K562 (cell line): Measurements from ENCODE around the gene PAQR8. TPM values are rescaled to one million over a fixed set of nuclear protein-coding genes. Genes with fewer than 3 reads are reported as not detected.

ENCODE experiments used
- ATF1 ChIP-seq, 2 experiments: fragments of 450-650 bp in 1 of 2; IDR thresholded peaks; 2 replicates each; pipeline ENCODE4 v1.6.1; 2016; ENCODE audit warnings: missing compliant biosample characterization in 1 of 2, missing genetic modification characterization in 1 of 2
- CCAR2 ChIP-seq: fragments of 200-400 bp; formaldehyde crosslinking; IDR thresholded peaks from 2 replicates; pipeline ENCODE4 v1.6.1; 2017; ENCODE audit warnings: mild to moderate bottlenecking, low read depth, low read length
- EHMT2 ChIP-seq: fragments of 450-650 bp; IDR thresholded peaks from 2 replicates; pipeline ENCODE4 v1.6.1; 2018; ENCODE audit warnings: antibody characterized with exemption
- ELF1 ChIP-seq: fragments of 200-800 bp; sonication (Bioruptor generic); IDR thresholded peaks from 2 replicates; pipeline ENCODE4 v1.6.1; 2016; ENCODE audit warnings: missing genetic modification characterization, missing compliant biosample characterization
- JUN ChIP-seq, 2 experiments: sonication (generic) in 1 of 2; formaldehyde crosslinking in 1 of 2; IDR thresholded peaks; 2 replicates each; pipeline versions ENCODE4 v1.6.1 to v1.8.0; 2012 to 2022; ENCODE audit warnings: borderline replicate concordance in 2 of 2, mild to moderate bottlenecking in 2 of 2, improper control_type of control experiment in 1 of 2, low read depth in 1 of 2, low read length in 1 of 2, missing genetic modification reagents in 1 of 2
- NEUROD1 ChIP-seq: fragments of 150-350 bp; IDR thresholded peaks from 2 replicates; pipeline ENCODE4 v1.6.1; 2014; ENCODE audit warnings: borderline replicate concordance, low read length, low read depth; ENCODE audit not compliant: partially characterized antibody
- RBM22 ChIP-seq: fragments of 200-400 bp; formaldehyde crosslinking; IDR thresholded peaks from 2 replicates; pipeline ENCODE4 v1.6.1; 2018; ENCODE audit warnings: low read length, low read depth; ENCODE audit not compliant: poor library complexity, severe bottlenecking
- RBM25 ChIP-seq: fragments of 200-400 bp; formaldehyde crosslinking; IDR thresholded peaks from 2 replicates; pipeline ENCODE4 v1.6.1; 2018; ENCODE audit warnings: low read length, low read depth, moderate library complexity; ENCODE audit not compliant: severe bottlenecking
- RUNX1 ChIP-seq: sonication (generic); IDR thresholded peaks from 2 replicates; pipeline ENCODE4 v1.6.1; 2016; ENCODE audit warnings: antibody characterized with exemption, low read depth
- SMARCA4 ChIP-seq: fragments of 450-650 bp; IDR thresholded peaks from 2 replicates; pipeline ENCODE4 v1.6.1; 2016
- TBP ChIP-seq: optimal IDR thresholded peaks from 2 replicates; pipeline ENCODE3; 2011; ENCODE audit warnings: low read depth, low read length, improper control_type of control experiment
- TEAD1 ChIP-seq, 2 experiments: fragments of 450-650 bp in 1 of 2; sonication (generic) in 1 of 2; formaldehyde crosslinking; IDR thresholded peaks; 2 replicates each; pipeline versions ENCODE4 v1.4.0 to v1.8.0; 2020 to 2022; ENCODE audit warnings: mild to moderate bottlenecking in 2 of 2, missing genetic modification reagents in 1 of 2
- polyA plus RNA-seq, 8 experiments: library from polyadenylated mRNA; depleted of rRNA in 4 of 8; stranded (reverse) in 5 of 8; unstranded in 3 of 8; fragments of >200 nt; fragmentation: Nextera tagmentation in 2 of 8; fragmentation: Illumina TruSeq in 1 of 8; extraction: Ambion mirVana in 2 of 8; extraction: Trizol in 1 of 8; gene quantifications; 2 replicates each; pipeline versions ENCODE4 v1.2.1 to v1.2.3, GENCODE V29; 2011 to 2014; ENCODE audit warnings: inconsistent platforms in 1 of 8, missing spikeins in 1 of 8
- total RNA-seq, 7 experiments: library from RNA; depleted of rRNA in 6 of 7; stranded (reverse); fragments of >200 nt in 6 of 7; fragmentation: Illumina TruSeq in 2 of 7; extraction: Trizol in 2 of 7; gene quantifications; 2 replicates each; pipeline versions ENCODE4 v1.2.1 to v1.2.3, GENCODE V29; 2011 to 2021; ENCODE audit warnings: low replicate concordance in 1 of 7
- TF ChIP-seq, protein P1 (sequence below): fragments of 250-450 bp; sonication (Bioruptor Pico); IDR thresholded peaks from 2 replicates; pipeline ENCODE4 v1.5.0; 2021
- TF ChIP-seq, protein P2 (sequence below): fragments of 250-450 bp; sonication (Bioruptor Pico); IDR thresholded peaks from 2 replicates; pipeline ENCODE4 v1.5.0; 2021; ENCODE audit warnings: mild to moderate bottlenecking, borderline replicate concordance
- TF ChIP-seq, protein P3 (sequence below), 2 experiments: IDR thresholded peaks; 2 replicates each; pipeline ENCODE4 v1.6.1; 2011; ENCODE audit warnings: borderline replicate concordance in 1 of 2, control low read depth in 1 of 2, low read depth in 1 of 2, low read length in 1 of 2, mild to moderate bottlenecking in 1 of 2, mixed read lengths in 1 of 2, moderate library complexity in 1 of 2; ENCODE audit not compliant: insufficient read depth in 1 of 2, insufficient read length in 1 of 2, poor library complexity in 1 of 2, severe bottlenecking in 1 of 2; ENCODE audit errors: extremely low read depth in 1 of 2
- TF ChIP-seq, protein P4 (sequence below): fragments of 450-650 bp; IDR thresholded peaks from 2 replicates; pipeline ENCODE4 v1.6.1; 2014; ENCODE audit warnings: low read depth, mild to moderate bottlenecking, moderate library complexity, borderline replicate concordance

The PAQR8 gene
- total and polyA plus RNA-seq, 9 of the 15 experiments (the other 6 are each of a cell fraction or from before 2014, with no cell fraction given), result 1.4 to 10.2 (median 3.5) TPM

DNA sequence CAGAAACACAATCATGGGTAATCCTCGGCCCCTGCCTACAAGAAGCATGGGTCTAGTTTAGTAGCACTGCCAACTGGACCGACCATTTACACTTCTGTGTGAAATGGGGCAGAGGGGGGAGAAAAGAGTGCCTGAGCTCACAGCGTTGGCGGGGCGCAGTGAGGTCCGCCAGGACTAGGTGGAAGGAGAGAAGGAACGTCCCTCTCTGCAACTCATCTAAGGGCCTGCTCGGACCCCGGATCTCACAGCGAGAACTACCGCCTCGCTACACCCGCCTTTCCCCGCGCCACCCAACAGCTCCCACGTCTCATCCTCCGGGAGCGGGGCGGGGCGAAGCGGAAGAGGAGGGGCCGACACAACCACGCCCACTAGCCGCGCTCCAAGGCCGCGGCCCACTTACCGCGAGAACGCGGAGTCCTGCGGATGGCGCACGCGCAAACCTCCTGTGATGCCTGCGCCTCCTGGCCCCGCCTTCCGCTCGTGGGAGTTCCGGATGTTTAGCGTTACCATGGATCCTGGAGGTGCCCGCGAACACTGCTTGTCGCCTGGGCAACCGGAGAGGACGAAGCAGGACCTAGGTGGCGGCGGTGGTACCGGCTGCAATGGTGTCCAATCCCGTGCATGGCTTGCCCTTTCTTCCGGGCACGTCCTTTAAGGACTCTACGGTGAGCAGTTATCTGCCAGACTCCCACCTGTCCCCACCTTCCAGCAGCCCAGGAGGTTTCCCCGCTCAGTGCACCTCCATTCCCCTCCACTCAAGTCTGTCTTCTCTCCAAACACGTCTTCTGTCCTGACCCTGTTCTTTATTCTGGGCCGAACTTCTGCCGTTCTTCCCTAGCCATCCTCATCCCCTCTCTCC is 58.1 kb downstream of the PAQR8 start, which contains the start of gene EFHC1 (continued):
- TF ChIP-seq JUN (IDR thresholded peaks at IDR 0.05; ENCODE audit: borderline replicate concordance, low read depth, low read length), result peak; percentile 12; the same call in 1 of the 2 replicates
- TF ChIP-seq JUN (CRISPR knock-in tag; IDR thresholded peaks at IDR 0.05; ENCODE audit: borderline replicate concordance), result no peak
- peak; percentile 87 for TF ChIP-seq NEUROD1
- TF ChIP-seq RBM25, result peak; percentile 97
- peak; percentile 99 for TF ChIP-seq RBM22
- no peak for TF ChIP-seq CCAR2
- TF ChIP-seq, protein P1, sequence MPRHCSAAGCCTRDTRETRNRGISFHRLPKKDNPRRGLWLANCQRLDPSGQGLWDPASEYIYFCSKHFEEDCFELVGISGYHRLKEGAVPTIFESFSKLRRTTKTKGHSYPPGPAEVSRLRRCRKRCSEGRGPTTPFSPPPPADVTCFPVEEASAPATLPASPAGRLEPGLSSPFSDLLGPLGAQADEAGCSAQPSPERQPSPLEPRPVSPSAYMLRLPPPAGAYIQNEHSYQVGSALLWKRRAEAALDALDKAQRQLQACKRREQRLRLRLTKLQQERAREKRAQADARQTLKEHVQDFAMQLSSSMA (CRISPR knock-in tag), result peak; percentile 41; the same call in 1 of the 2 replicates
- TF ChIP-seq, protein P2, sequence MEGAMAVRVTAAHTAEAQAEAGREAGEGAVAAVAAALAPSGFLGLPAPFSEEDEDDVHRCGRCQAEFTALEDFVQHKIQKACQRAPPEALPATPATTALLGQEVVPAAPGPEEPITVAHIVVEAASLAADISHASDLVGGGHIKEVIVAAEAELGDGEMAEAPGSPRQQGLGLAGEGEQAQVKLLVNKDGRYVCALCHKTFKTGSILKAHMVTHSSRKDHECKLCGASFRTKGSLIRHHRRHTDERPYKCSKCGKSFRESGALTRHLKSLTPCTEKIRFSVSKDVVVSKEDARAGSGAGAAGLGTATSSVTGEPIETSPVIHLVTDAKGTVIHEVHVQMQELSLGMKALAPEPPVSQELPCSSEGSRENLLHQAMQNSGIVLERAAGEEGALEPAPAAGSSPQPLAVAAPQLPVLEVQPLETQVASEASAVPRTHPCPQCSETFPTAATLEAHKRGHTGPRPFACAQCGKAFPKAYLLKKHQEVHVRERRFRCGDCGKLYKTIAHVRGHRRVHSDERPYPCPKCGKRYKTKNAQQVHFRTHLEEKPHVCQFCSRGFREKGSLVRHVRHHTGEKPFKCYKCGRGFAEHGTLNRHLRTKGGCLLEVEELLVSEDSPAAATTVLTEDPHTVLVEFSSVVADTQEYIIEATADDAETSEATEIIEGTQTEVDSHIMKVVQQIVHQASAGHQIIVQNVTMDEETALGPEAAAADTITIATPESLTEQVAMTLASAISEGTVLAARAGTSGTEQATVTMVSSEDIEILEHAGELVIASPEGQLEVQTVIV, result no peak
- peak; percentile 86 for TF ChIP-seq ELF1 (tag)
- TF ChIP-seq, protein P3, sequence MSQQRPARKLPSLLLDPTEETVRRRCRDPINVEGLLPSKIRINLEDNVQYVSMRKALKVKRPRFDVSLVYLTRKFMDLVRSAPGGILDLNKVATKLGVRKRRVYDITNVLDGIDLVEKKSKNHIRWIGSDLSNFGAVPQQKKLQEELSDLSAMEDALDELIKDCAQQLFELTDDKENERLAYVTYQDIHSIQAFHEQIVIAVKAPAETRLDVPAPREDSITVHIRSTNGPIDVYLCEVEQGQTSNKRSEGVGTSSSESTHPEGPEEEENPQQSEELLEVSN (IDR thresholded peaks at IDR 0.05; ENCODE audit: borderline replicate concordance in 1 of 2, extremely low read depth in 1 of 2, insufficient read depth in 1 of 2, insufficient read length in 1 of 2, low read depth in 1 of 2, low read length in 1 of 2, poor library complexity in 1 of 2, severe bottlenecking in 1 of 2), result peak; percentile 48 to 50
- no peak for TF ChIP-seq SMARCA4
- peak; percentile 73 for TF ChIP-seq TBP
- 0 out of 2 replicates have a peak, but pooled peaks have one; percentile 10 for TF ChIP-seq EHMT2
- TF ChIP-seq RUNX1, result 0 out of 2 replicates have a peak, but pooled peaks have one; percentile 20
- TF ChIP-seq ATF1 (CRISPR knock-in tag; IDR thresholded peaks at IDR 0.05), result no peak
- peak; percentile 64 for TF ChIP-seq ATF1 (tag; IDR thresholded peaks at IDR 0.05)
- peak in 1 of 2 experiments; percentile 31; a peak in 1 of 4 replicates for TF ChIP-seq TEAD1 (CRISPR knock-in tag; IDR thresholded peaks at IDR 0.05)
- TF ChIP-seq, protein P4, sequence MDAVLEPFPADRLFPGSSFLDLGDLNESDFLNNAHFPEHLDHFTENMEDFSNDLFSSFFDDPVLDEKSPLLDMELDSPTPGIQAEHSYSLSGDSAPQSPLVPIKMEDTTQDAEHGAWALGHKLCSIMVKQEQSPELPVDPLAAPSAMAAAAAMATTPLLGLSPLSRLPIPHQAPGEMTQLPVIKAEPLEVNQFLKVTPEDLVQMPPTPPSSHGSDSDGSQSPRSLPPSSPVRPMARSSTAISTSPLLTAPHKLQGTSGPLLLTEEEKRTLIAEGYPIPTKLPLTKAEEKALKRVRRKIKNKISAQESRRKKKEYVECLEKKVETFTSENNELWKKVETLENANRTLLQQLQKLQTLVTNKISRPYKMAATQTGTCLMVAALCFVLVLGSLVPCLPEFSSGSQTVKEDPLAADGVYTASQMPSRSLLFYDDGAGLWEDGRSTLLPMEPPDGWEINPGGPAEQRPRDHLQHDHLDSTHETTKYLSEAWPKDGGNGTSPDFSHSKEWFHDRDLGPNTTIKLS, result peak; percentile 93
